Amniotic epithelial cell (primary cell): Measurements from ENCODE around the gene RNPEPL1.
A peak's percentile ranks its signal among the peaks of the same experiment; 100 is the strongest.
"Not testable (repeated sequence)": the region's sequence is repeated elsewhere in the genome, so short reads cannot be mapped to it uniquely, and the experiment has no call there.

Experiments used
- DNase-seq: peaks from one replicate; pipeline ENCODE4 v3.0.0-alpha.2; 2010; ENCODE audit warnings: low read depth

RNPEPL1 gene

DNA sequence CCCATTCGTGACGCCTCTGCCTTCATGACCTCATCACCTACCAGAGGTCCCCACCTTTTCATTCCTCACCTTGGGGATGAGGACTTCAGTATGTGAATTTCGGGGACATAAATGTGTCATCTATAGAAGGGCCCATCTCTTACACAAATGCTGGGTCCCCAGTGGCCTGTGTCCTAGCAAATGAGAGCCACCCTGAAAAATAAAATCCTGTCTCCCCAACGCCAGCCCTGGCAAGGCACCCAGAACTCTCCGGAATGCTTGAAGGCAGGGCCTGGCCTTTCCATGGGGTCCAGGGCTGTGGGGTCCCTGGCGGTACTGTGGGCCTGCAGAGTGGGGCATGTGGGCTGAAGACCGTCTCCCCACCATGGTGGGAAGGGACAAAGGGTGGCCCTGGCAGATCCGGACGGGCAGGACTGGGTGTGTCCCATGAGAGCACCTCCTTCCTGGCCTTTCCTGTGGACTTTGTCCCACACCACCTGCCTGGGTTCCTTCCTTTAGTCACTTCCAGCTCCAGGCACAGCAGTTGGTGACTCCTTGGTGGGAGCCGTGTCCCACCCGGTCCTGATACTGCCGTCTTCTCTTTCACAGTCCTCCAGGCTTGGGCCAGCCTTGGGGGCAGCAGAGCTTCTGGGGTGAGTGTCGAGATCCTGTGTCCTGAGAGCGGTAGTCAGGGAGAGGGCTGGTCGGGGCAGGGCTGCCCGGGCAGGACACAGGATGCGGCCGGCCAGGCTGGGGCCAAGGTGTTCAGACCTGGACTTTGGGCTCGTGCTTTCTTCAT lies 36.8 kb downstream of the RNPEPL1 start:
- DNase-seq, result no peak

DNA sequence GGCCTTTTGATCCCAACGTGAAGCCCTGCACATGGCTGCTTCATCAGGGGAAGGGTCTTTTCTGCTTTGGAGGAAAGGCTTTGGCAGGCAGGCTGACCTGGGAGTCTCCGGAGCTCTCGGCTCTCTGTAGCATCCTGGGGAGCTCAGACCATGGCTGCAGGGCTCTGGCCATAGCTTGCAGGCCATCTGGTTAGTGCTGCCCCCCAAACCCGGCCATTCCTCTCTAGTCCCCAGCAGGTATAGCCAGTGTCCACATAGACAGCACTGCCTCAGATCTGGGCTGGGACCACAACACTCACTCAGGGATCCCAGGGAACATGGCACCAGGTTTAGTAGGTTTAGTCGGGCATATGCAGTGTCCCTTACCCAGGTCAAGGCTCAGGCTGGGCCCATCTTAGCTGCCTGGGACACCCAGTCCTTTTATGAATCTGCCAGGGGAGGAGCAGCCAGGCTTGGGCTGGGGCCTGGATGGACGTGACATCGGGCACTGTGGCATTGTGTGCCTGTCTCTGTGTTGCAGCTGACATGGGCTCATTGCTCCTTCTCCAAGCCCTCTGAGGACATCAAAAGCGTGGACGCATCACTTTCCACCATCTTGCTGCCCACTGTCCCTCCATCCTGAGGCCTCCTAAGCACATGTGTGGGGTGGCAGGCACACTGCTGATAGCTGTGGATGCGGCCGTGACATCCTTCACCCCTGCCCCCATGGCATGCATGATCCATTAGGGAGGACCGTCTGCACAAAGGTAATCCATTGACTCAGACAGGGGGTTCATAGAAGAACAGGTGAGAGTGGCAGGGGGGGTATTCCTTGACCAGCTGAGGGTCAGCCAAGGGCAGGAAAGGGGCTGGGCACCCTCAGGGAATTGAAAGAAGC lies 37.8 kb downstream of the RNPEPL1 start:
- DNase-seq, result no peak

DNA sequence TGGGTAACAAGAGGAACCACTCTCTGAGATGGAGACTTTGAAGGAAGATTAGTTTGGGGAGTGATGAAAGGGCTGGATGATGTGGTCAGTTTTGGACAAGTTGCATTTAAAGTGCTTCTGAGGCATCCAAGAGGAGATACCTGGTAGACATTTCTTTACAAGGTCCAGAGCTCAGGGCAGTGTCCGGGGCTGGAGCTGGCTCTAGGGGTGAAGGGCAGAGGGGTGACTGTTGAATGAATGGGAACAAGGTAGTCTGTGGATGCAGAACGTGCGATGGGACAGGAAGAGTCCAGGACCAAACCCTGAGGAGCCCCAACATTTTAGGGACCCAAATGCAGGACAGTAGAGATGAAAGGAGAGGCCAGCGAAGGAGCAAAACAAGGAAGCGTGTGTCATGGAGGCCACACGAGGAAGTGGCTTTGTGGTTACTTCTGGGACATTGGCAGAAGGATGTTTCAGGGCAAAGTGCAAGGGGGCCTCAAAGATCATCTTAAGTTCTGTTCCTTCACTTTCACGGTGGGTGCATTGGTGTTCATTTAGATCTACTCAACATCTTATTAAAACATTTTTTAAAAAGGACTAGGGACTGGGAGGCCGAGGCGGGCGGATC lies 43.4 kb downstream of the RNPEPL1 start:
- no peak for DNase-seq

DNA sequence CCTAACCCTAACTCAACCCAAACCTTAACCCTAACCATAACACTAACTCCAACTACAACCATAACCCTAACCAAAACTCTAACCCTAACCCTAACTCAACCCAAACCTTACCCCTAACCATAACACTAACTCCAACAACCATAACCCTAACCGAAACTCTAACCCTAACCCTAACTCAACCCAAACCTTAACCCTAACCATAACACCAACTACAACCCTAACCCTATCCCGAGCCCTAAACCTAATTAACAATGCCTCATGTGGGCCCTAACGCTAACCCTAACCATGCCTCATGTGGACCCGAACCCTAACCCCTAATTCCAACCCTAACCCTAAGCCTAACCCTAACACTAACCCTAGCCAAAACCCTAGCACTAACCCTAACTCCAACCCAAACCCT lies 45.5 kb downstream of the RNPEPL1 start:
- DNase-seq, result no peak

DNA sequence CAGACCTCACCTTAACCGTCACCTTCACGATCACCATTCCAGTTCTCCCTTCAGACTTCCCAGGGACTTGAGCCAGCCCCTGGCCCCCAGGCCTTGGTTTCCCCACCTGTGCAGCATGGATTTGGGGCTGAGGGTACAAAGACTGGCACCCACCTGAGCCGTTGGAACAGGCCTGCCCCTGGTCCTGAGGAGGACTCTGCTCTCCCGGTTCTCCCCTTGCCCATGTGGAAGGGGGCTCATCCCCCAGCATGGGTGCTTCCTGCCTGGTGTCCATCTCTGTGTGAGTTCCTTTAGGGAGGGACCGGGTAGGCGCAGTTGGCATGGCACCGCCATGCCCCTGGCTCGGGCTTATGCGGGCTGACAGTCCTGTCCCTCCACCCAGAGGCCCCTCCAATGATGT lies 46.1 kb downstream of the RNPEPL1 start:
- DNase-seq, result no peak

DNA sequence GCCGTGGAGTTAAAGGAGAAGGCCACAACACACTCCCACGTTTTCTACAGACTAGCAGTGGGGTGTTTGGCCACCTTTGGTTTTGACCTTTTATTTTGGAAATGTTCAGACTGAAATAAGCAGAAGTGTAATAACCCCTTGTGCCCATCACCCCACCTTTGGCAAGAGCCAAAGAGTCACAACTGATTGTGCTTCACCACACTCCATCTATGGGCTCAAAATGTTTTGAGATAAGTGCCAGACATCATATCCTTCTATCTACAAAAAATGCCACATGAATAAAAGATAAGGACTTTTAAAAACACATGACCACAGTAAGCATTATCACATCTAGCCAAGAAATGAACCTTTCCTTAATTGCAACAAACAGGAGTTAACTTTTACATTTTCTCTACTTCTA lies 47.1 kb downstream of the RNPEPL1 start:
- DNase-seq, result no peak

DNA sequence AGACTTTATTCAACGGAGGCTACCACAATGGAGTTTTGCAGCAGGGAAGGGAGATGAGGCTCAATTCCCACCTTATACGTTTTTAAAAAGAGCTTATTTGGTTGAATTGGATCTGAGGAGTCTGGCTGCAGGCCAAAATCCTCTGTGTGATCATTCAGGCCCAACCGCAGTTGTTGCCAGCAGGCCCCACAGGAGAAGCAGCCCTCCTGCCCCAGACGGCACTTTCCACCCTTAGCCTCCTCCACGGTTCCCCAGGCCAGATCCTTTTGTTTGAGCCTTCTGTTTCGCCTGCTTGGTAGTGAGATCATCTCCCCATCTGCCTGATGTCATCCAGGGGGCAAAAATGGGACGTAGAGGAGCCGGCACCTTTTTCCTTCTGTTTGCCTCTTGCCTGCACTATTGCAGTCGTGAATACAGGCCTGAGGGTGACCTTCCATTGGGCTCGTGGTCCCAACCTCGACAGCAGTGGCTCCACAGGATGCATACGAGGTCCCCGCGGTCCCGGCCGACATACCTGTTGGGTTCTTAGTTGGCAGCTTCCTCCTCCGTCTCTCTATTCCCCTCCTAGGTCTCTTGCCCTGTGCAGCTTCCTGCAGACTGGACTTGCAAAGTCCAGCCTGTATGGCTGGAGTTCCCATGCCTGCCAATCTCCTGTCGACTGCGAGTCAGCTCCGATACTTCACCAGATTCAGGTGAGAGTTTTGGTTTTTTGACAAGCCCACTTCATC lies 47.7 kb downstream of the RNPEPL1 start:
- DNase-seq, result no peak

DNA sequence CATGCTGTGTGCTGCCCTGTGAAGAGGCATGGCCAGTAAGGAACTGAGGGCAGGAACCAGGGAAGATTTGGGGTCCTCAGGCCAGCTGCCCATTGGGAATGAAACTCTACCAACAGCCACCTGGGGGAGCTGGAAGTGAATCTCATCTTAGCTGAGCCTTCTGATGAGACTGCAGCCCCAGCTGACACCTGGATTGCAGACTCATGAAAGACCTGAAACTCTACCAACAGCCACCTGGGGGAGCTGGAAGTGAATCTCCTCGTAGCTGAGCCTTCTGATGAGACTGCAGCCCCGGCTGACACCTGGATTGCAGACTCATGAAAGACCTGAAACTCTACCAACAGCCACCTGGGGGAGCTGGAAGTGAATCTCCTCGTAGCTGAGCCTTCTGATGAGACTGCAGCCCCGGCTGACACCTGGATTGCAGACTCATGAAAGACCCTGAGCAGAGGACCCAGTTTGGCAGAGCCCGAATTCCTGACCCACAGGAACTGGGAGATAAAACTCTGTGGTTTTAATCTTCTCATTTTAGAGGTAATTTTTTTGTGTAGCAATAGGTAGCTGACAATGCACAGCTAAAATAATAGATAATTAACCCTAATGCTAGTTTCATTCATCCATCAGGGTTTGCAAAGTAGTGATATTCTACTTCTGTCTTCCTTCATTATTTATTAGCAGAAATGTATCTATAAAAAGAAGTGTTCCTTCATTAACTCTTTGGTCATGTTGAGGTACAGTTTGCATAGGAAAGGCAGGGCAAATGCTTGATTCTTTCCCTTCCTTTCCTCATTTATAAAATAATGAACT lies 48.8 kb downstream of the RNPEPL1 start:
- not testable (repeated sequence) for DNase-seq

DNA sequence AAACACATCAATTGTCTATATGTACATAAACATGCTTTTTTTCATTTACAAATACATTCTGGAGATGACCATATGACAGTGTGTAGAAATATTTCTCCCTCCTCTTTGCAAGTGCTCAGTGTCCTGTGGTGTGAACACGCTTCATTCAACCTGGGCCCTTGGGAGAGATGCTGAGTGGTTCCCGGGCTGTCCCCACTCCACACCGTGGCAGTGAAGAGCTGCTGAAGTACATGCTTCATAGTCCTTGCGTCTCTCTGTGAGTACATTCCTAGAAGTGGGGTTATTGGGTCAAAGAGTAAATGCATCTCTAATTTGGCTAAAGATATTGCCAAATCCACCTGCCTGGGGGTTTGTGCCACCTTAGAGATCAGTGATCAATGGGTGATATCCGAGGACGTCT lies 50.5 kb downstream of the RNPEPL1 start:
- DNase-seq, result no peak

DNA sequence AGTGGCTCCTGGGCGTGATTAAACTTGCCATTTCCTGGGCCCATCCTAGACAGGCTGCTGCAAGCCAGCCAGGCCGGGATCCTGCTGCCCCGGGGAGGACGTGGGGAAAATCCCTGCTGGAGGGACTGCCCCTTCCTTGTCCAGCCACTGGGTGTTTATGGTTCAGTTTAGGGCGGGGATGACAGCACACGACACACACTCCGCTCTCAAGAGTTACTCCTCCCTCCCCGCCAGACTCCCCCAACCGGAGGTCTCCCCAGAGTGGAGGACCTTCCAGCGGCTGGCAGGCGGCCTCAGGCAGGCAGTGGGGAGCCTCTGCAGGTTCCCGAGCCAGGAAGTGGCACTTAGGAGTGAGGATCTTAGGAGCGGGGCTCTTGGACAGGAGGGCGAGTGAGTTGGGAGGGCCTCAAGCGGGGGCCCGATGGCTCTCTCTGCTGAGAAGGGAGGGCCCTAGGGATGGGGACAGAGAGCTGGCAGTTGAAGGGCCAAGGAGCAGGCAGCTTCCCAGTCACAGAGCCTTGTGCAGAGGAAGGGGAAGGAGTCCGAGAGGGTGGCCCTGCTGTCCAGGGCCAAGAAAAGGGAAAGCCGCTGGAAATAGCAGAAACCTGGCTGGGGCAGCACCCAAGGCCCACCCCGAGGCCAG lies 51.3 kb downstream of the RNPEPL1 start:
- no peak for DNase-seq

DNA sequence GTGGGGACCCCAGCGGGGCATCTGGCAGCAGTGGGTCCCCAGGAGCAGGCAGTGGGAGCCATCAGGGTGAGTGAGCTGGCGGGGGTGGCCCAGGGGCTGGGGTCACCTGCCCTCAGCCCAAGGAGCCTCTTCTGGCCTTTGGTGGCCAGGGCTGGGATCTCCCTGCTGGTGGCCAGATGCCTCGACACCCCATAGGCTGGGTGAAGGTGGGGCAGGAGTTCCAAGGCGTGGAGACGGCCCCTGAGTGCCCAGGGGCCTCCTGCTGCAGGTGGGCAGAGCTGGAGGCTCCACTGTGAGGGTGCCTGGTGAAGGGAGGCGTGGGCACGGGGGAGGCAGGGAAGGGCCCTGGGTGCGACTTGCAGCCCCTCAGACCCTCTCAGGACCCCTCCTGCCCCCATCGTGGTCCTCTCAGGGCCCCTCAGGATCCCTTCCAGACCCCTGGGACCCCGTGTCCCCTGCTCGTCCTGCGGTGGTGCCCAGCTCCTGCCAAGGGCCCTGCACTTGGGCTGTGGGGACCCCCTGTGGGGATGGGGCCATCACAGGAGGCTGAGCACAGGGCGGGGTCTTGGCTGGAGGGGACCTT lies 52.0 kb downstream of the RNPEPL1 start:
- no peak for DNase-seq

DNA sequence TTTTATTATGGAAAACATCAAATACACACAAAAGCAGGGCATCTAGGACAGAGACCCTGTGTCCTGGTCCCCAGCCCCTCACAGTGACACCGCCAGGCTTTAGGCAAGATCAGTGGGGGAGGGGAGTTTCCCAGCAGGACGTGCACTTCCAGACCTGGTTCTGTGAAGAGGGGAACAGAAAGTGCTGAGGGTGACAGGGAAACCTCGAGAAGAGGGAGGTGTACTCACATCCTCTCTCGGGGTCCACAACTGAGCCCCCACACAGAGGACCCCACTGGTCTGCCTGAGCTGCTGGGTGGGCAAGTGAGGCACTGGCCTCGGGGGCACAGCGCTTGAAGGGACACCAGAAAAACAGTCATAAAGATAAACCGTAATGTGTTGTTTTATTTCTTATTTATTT lies 52.6 kb downstream of the RNPEPL1 start:
- no peak for DNase-seq

DNA sequence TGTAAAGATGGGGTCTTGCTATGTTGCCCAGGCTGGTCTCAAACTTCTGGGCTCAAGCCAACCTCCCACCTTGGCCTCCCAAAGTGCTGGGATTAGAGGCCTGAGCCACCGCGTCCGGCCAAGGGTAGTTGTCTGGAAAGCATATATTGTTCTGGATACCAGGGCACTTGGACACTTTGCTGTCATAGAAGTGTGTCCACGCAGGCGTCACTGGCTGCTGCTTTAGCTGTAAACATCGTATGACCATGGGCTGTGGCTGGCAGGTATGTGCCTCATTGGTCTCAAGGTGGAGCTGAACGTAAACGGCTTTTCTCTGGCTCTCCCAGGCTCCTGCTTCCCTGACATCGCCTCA lies 53.8 kb downstream of the RNPEPL1 start:
- DNase-seq, result no peak

DNA sequence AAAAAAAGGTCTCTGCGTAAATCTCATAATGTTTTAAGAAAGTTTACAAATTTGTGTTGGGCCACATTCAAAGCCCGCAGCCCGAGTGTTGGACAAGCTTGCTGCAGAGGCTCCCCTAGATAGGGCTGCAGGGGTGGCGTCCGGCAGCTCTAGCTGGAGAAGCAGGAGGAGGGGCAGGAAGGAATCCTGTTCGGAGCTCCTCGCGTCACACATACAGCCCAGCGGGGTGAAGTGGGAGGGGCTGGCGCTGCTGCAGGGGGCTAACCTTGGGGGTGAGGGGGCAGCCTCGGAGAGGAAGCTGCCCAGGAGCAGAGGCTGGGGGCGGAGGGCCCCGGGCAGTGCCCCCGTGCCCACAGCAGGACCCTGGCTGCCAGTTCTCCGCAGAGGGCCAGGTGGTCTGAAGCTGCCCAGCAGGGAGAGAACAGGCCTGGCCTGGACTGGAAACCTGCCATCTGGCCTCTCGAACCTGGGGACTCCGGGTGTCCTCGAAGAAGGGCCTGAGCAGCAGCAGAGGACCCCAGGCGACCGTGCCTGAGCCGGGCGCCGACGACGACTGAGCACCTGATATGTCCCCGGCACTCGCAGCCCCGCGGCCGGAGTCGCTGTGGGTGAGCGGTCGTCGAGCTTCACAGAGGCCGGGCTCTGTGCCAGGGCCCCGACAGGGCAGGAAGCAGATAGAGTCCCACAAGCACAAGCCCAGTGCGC lies 54.4 kb downstream of the RNPEPL1 start:
- no peak for DNase-seq

DNA sequence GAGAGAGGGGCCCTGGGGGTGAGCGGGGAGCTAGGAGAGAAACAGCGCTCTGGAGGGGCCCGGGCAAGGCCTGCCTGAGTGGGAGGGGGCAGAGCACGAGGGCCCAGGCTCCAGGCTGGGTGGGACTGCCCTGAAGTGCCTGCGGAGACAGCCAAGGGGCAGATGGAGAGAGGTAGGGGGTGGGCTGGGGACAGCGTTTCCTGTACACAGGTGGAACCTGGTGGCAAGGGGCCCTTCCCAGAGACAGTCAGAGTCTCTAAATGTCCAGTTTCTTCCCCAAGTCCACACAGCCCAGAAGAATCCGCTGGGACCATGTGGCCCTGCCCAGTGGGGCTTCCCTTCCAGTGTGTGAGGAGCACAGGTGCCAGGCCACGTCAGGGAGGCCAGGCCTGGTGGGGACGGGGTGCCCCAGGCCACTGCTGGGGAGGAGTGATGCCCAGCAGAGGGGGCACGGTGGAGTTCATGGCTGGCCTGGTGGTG lies 55.3 kb downstream of the RNPEPL1 start:
- DNase-seq, result no peak

DNA sequence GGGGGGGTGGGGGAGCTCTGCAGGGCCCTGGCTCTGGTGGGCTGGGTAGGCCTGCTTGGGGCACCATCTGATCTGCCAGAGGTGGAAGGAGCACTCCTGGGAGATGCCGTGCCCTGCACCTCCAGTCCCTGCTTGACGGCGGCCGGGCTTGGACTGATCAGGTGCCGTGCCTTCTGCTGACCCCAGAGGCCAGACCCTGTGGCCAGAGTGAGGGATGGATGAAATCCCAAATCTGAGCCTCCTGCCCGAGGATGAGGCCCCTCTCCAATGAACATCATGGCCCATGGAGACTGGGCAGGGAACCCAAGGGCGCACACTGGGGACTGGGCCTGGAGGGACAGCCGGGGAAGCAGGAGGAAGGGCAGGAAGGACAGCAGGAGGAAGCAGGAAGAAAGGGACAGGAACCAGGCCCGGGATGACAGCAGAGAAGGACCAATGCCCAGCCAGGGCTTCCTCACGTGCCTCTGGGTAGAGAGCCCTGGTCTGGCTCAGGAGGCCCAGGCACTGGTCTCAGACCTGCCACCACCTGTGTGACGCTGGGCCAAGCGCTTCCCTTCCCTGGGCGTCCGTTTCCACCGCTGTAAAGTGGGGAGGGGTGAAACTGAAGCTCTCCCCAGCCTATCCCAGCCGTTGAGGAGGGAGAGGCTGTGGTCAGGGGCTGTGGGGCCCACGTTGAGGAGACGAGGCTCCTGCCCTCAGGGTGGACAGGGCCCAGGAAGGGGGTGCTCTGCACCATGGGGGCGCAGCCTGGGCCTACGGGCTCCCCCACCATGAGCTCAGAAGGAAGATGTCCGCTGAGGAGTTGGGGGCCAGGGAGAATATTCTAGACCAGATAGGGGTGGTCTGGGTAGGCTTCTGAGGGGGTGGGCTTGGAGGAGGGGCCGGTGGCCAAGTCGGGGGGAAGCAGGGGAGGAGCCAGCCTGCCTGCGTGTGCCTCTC lies 56.0 kb downstream of the RNPEPL1 start:
- no peak for DNase-seq

DNA sequence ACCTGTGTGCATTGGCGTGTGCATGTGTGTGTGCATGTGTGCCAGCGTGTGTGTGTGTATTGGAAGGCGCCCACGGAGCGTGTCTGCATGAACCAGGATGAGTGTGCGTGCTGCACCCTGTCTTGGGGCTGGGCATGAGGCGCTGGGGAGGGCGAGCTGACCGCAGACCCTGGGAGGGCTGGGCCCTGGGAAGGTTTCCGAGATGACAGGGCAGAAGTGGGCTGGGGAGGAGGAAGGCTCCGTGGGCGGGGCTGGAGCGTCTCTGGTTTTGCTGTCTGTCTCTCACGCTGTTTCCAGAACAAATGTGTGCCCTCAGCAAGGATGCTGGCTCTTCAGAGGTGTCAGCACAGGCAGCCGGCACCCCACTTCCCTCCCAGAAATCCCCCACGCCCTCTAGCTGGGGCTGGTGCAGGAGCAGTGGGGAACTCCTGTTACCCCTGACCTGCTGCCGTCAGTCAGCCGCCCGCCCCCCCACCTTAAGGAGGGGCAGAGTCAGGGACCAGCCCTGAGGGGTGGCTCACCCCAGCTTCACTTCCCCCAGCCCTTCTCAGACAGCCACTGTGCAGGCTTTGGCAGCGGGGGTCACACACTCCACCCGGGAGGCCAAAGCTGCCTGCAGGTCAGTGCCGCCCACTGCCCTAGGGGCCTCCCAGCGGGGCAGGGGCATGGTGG lies 56.8 kb downstream of the RNPEPL1 start, which contains the start of gene GPR35:
TSS of gene GPR35 (plus strand) at position 531 of the 672 bp plus-strand sequence. CDS start 4,473 bp downstream, outside the sequence.
- peak; percentile 76 for DNase-seq
